CD4-positive, alpha-beta T cell treated with Interleukin-21 for 1 hour (primary cell): ENCODE measurements around the gene CAMK4.

Source experiments
- DNase-seq: peaks from one replicate; pipeline ENCODE4 v3.0.0-alpha.2; 2020

Gene CAMK4

DNA sequence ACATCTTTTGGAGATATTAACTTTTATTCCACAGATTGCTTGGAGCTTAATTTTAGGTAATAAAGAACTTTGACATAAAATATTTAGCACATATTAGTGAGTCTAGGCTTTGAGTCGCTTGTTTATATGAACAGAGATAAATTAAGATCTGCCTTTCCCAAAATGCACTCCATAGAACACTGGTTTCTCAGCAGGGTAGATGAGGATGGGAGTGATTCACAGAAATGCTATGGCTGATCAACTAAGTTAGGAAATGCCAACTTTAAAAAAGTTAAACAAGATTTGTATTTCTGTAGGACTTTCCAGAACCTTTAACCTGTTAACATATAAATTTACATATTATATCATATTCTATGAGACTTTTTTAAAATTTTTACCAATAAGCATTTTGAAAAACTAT lies 222.9 kb downstream of the CAMK4 start:
- DNase-seq: no peak

DNA sequence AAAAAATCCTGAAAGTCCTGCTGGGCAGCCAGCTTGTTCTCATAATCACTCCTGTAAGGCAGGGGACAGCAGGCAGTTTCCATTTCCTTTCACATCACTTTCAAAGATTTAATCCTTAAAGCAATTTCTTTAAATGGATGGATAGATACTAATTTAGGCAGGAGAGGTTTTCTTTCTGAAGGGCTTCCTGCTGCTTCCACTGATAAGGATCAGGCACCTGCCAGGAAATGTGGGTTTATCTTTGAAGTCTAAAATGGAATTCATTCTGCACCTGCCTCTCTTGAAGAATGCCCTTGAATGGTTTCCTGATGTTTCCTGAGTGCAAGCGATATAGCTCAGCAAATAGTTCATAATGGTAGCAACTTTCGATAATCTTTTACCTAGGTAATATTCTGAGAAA lies 223.6 kb downstream of the CAMK4 start:
- DNase-seq: no peak

DNA sequence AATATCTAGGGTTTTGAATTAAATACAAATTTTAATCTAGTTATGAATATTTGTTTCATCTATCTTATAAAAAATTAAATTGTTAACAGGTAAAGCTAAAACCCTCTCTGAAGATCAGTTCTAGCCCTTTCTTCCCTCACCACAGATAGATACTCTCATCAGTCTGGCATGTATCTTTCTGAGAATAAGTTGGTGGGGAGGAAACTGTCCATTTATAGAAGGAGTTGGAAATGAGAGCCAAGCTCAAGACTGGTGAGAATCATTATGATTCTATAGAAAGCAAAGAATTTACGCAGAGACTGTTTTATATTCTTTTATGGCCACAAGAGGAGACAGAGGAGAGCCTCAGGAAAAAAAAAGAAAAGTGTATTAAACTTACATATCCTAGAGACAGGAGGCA lies 229.1 kb downstream of the CAMK4 start:
- no peak for DNase-seq

DNA sequence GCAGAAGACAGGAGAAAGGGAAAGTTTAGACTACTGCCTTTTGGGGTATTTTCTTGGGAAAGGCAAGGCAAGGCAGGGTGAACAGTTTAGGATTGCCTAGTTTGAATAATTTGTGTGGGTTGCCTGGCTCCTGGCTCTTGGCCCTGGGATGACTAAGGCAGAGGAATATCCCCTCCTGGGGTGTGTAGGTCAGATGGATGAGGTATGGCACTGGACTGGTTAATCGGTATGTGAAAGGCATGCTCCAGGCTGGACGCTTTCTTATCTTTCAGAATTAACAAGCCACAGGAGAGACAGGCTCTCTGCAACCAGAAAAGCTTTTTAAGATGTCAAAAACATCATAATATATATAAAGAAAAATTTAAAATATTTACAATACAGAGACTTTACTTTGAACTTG lies 229.6 kb downstream of the CAMK4 start:
- no peak for DNase-seq

DNA sequence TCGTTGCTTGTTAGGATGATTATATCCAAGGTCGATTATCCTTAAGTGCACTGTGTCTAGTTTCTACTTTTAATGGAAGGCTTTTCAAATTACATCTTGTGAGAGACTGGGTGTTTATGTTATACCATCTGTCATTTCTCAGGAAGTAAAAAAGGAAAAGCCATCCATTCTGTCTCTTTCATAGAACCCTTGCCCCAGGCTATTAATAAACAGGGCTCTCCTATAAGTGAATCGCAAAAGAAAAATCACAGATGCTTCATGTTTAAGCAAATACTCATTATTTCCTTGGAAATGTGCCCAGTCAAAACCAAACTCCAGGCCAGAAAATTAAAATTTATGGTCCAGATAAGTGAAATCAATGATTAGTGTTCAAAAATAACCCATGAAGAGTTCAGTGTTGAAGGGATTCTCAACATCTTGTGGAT lies 230.0 kb downstream of the CAMK4 start:
- no peak for DNase-seq

DNA sequence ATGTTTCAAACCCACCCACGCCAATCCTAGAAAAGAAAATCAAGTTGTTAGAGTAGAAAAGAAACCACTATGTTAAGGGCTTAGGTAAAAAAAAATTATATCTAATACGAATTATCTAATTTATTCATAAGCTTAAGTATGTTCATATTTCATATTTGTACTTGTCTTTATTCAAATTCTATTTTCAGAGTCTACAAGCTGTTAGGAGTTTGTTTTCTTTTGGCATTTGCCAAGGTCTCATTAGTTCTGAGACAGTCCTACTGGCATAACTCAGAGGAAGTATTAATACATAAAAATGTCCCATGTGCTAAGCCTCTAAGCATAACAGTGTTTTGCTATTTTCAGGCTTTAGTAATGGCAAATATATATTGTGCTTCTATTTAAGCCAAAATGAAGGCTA lies 230.6 kb downstream of the CAMK4 start:
- DNase-seq: no peak

DNA sequence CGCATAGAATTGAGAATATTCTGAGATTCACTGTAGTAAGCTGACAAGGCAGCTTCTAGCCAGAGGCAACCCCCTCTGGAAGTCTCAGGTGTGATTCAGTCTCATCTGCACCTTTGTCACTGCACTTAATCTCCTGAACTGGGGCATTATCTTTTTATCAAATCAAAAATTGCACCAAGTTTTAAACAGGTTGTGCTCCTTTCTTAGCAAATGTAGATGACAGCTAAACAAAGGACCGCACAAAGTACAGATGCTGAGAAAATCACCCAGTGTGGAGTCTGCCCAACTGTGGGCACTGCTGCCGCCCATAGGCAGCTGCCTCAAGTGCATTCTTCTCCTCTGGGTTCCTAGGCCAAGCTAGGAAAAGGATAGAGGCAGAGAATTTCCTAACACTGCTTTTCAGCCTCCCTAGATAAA lies 237.1 kb downstream of the CAMK4 start:
- no peak for DNase-seq

DNA sequence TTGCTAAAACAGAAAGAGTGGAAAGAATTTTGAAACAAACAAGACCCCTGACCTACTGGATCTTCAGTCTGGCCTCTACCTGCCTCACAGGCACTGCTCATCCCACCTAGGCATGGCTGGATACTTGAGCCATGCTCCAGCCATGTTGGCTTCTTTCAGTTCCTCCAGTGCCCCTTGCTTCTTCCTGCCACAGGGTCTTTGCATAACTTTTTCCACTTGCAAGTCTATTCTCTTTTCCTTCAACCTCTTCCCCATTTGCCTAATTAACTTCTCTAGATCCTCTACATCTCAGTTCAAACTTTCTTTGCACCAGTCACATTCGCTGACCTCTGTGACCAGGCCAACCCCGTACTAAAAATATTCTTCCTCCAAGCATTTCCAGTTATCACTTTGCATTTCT lies 237.8 kb downstream of the CAMK4 start:
- DNase-seq: no peak

DNA sequence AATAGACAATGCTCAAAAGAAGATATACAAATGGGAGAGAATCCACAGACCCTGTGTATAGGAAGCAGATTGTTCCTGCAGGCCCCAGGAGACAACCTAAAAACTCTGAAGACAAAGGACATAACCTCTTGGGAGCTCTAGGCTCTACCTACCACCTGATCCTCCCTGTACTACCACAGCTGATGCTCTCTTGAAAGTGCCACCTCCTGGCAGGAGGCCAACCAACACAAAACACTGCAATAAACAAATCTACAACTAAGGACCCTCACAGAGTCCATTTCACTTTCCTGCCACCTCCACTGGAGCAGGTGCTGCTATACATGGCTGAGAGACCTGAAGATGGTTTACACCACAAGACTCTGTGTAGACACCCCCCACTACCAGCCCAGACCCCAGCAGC lies 239.1 kb downstream of the CAMK4 start:
- no peak for DNase-seq

DNA sequence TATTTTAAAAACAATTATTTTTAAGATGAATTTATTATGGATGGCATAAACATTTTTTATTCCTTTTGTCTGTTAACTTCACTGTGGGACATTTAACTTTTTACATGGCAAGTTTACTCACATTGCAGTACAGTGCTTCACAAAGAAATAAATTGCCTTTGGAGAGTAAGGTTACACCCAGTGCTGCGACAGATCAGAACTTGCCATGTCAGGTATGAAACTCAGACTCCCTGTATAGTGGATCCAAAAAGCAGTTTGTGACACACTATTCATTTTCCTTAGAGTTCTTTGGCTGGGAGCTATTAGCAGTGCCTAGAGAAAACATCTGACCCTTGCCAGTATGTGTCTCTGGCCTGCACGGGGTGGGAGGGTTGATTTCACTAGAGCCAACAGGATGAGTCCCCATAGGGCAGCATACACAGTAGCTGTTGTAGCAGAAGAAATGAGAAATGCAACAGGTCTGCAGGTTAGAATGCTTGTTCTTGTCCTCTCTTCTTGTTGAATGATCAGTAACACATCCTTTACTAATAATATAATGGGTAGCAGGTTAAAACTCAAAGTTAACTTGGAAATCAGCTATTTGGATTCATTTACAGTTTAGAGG lies 245.2 kb downstream of the CAMK4 start:
- DNase-seq: no peak

DNA sequence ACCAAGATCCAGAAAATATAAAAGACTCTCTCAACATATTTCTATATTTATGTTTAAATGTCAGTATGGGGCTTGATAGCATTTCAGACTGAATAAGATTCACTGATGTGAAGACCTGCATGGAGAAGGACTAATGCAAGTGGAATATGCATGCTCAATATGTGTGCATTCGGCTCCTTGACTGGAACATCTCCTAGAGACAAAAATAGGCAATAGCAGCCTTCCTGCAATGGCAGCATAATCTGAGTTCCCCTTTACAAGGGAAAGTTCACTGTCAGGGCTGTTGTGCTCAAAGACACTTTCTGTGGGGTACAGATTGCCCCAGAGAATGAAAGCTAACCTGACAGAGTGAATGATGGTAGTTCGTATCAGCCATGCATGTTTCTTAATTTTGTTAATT lies 245.7 kb downstream of the CAMK4 start:
- no peak for DNase-seq

DNA sequence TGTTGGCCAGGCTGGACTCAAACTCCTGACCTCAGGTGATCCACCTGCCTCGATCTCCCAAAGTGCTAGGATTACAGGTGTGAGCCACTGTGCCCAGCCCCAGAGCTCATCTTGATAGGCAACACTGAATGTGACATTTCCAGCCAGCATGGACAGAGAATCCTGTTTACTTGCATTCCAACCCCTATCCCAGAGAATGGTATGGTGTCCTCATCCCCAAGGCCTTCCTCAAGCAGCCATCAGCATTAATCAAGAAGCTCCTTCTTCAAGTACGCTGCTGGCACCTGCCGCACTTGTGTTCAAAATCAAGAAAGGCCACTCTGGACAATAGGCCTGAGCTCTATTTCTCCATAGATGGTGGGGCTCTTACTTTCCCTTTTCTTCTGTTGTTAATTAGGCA lies 247.9 kb downstream of the CAMK4 start:
- DNase-seq: no peak

DNA sequence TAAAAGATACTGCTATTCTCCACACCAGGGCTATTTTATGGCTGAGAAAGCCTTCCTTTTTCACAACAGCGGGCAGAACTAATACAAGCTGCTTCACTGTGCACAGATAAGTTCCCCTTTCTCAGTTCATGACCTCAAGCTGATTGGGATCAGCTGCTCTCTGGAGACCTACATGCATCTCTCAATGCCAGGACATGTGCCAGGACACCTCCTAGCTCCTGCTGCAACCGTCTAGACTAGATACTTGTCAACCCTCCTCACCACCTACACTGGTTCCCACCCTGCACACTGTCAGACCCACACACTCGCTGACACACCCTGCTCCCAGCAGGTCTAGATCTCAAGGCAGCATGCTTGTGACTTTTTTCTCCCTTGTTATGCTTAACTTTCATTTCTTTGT lies 248.4 kb downstream of the CAMK4 start:
- no peak for DNase-seq

DNA sequence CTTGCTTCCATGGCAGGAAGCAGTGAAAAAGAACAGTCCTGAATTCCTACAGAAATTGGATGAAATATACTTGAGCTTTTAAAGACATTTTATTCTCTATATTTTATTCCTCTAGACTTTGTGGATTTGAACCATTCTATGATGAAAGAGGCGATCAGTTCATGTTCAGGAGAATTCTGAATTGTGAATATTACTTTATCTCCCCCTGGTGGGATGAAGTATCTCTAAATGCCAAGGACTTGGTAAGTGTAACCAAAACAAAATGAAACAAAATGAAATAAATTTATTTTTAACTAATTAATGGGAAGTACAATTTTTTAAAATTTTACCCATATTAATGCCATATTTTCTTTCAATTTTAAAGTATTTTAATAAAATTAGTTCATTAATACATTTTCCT lies 254.1 kb downstream of the CAMK4 start:
- no peak for DNase-seq

DNA sequence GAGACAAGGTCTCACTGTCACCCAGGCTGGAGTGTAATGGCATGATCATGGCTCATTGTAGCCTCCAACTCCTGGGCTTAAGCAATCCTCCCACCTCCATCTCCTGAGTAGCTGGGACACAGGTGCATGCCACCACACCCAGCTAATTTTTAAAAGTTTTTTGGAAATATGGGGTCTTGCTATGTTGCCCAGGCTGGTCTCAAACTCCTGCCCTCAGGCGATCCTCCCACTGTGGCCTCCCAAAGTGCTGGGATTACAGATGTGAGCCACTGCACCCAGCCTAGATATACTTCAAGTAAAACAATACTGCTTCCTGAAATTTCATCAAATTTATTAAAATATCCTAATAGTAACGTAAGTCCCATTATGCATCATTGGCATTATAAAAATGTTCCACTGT lies 254.7 kb downstream of the CAMK4 start:
- no peak for DNase-seq

DNA sequence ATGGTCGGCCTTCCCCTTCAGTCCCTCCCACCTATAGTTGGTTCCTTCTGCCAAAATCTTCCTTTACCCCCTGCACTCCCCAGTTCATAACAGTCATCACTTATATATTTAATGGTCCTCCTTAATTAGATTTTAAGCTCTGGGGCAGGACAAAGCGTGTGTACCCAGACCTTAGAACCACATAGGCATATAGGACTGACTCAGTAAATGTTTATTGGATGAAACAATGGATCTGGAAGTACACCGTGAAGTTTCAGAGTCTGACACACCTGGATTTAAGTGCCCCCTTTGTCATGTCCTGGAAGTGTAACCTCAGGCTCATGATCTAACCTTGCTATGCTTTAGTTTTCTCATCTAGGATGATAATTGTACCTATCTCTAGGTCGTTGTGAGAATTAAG lies 256.2 kb downstream of the CAMK4 start:
- DNase-seq: no peak

DNA sequence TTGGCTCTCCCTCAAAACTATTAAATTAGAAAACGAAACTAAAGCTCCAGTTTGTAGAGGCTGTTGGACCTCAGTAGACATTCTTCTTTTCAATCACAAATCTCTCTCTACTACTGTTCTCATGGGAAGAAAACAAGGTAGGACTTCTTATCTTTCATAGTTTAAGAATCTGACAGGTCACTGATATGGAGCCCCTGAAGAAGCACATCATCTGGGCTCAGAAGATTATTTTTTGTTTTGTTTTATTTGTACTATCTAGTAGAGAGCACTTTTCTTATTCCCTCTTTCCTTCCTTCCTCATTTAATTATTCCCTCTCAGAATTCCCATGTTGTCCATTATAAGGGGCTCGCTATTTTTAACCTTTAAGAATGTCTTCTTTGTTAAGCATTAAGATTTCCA lies 261.9 kb downstream of the CAMK4 start:
- DNase-seq: no peak

DNA sequence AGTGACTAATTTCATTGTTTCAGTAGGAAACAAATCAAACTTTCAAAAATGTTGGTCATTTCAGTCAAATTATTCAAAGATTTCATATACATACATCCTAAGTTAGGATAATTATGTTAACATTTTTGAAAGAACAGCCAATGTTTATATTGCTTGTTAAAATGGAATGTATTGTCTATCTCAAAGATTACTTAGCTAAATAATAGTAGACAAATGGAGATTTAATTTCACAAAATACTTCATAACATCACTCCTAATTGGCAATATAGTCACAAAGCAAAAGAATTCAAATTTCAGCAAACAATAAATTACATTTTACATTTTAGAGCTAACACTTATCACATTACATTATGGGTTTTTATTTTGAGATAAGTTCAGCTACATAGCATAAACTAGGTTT lies 262.7 kb downstream of the CAMK4 start:
- no peak for DNase-seq

DNA sequence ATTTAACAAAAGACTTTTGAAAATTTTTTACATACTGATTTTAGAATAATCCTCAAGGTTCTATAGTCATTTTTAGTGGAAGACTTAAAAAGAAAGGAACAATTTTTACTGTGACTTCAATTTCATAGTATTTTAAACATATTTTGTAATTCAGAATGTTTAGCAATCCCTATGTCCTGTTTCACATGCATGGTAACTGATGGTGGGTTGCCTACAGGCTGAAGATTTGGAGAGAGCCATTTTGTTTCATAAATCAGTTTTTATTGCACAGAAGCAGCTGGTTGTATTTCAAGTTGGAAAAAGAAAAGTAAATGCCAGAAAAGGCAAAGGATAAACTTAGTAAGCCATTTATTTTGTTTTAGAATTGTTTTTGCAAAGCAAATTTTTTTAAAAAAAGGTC lies 264.2 kb downstream of the CAMK4 start:
- no peak for DNase-seq

DNA sequence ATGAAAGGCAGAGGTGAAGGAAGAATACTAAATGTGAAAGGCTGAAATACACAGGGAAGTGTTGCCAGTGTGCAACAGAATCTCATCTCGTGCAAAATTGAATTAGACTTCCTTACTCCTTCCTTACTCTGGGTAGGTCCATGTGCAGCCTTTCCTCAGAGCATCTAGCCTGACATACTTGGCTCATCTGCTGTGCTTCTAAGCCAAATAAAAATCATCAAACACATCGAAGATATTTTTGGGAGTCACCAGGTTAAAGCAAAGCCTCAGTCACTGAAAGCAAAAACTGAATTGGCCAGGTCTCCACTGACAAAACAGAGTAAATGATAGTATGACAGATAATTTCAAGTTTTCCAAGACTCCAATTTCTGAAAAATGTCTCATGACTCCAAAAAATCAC lies 268.8 kb downstream of the CAMK4 start:
- no peak for DNase-seq

DNA sequence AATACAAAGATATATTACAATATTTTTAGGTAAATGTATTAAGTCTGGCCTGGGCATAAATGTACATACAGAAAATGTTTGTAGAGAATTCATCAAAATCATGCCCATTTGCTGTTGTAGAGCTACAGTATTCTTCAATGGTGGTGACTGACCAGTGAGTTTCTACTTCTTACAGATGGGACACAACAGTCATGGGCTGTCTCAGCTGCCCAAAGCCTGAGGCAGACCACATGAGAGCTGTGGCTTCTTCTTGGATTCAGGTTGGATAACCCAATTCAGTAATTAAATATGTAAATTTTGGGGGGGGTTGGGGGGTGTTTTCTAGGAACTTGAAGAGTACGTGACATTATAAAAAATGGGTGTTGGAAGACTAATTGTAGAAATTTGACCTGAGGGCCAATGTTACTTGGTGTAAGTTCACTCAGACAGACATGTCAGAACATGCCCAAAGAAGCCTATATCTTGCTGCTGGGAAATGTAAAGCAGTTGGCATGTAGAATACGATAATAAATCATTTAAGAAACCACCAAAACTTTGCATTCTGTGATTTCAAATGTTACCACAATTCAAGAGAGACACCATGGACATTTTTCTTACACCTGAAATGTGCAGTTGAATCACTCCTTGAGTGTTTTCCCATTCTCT lies 270.3 kb downstream of the CAMK4 start:
- DNase-seq: no peak

DNA sequence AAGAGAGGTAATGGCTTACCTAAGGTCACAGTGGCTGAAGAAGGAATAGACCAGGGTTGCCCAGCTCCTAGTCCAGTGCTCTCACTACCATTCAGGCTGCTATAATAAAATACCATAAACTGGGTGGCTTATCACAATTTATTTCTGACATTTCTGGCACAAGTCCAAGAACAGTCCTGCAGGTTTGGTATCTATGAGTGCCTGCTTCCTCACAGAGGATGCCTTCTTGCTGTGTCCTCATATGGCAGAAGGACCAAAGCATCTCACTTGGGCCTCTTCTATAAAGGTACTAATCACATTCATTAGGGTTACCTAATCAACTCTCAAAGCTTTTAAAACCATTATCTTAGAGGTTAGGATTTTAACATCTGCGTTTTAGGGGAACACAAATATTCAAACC lies 271.0 kb downstream of the CAMK4 start:
- no peak for DNase-seq

DNA sequence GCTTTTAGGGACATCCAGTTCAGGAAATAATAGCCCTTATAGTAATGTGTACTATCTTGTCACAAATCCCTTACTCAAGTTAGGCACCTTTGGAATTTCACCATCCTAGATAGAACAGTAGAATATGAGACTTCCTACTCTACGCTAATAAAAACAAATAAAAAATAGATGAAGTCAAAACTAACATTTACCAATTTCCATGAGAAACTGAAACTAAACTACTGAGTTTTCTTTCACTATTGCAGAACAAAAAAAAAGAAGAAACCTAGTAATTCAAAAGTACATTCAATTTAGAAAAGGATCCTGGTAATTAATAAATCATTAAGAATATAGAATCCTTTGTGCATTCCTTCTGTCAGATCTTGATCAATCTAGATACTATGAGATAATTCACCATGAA lies 274.2 kb downstream of the CAMK4 start:
- no peak for DNase-seq

DNA sequence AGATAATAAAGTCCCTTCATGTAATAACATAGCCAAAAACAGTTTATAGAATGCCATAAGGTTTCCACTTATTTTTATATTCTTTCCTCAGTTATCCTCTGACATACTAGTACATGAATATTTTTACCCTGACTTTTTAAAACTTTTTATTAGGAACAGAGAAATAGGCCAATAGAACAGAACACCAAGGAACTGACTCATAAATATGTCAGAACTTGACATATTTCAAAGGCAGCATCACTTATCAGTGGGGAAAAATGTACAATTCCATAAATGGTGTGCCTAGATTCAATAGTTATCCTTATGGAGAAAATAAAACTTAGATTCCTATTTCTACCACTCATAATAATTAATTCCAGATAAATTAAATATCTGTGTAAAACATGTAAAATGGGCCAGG lies 278.8 kb downstream of the CAMK4 start:
- DNase-seq: no peak

DNA sequence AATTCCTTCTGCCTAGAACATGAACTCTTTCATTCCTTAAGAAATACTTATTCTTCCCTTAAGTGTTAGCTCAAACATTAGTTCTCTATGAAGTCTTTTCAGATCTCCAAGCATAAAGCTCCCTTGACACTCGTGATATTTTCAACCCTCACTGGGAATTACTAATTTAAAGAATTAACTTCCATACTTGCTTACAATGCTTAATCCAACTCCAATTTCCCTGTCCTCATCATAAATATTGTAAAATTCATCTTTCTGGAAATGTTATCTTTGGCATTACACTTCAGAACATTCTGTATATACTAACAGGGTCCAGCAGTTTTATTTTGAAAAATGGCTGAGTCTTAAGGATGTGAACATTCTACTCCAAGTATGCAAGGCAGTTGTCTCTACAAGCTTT lies 280.9 kb downstream of the CAMK4 start:
- no peak for DNase-seq
